K562 (cell line): ENCODE measurements around the gene RINL. TPM values are rescaled to one million over a fixed set of nuclear protein-coding genes. Genes with fewer than 3 reads are reported as not detected.

Source experiments
- ATAC-seq: fragments of 200-7000 bp; cut with Tn5 transposase; 3 replicates; pipeline ENCODE4 v1.9.1; 2020; ENCODE audit warnings: moderate library complexity
- BruUV-seq: library from RNA; stranded (reverse); fragments of 400-500 nt; replicated peaks from 2 replicates; lab custom pipeline; 2021; lab: Mats Ljungman, UMichigan
- CTCF ChIA-PET: fragments of 300-600 bp; formaldehyde crosslinking; extraction: SDS; loops from one replicate; lab custom pipeline; 2021; ENCODE audit warnings: low intra/inter-chr PET ratio; lab: Yijun Ruan, JAX
- POLR2A ChIA-PET: fragments of 300-600, 350-650 bp; sonication (Branson Sonifier 250); formaldehyde crosslinking; extraction: SDS; loops from one replicate; lab custom pipeline; 2021; ENCODE audit warnings: antibody characterized with exemption, inconsistent platforms; lab: Yijun Ruan, JAX
- DNase-seq, 4 experiments: peaks; one replicate each; pipeline versions ENCODE4 v3.0.0 to v3.0.0-alpha.2; 2011 to 2018; ENCODE audit warnings: low spot score in 3 of 4, mixed read lengths in 3 of 4; ENCODE audit errors: extremely low read depth in 1 of 4
- FAIRE-seq: peaks from 2 replicates; lab custom pipeline; 2011; peaks lifted over from hg19 to GRCh38; lab: Jason Lieb, UNC
- H2AFZ ChIP-seq: 2 replicates; pipeline ENCODE4 v1.6.0; 2011; ENCODE audit warnings: low read depth, low read length, control low read depth, inconsistent platforms
- H3K27ac ChIP-seq: fragments of 200-600 bp; 3 replicates; pipeline ENCODE4 v1.8.0; 2011; ENCODE audit warnings: low read depth, mild to moderate bottlenecking, control low read depth, inconsistent platforms, low read length, moderate library complexity, mixed read lengths; ENCODE audit errors: extremely low read depth
- H3K27me3 ChIP-seq, 2 experiments: fragments of 300-600 bp in 1 of 2; 2 replicates in 1 of 2; 3 replicates in 1 of 2; pipeline versions ENCODE4 v1.6.0 to v1.8.0; 2011; ENCODE audit warnings: inconsistent platforms in 2 of 2, low read length in 2 of 2, mild to moderate bottlenecking in 1 of 2, mixed read lengths in 1 of 2, moderate library complexity in 1 of 2; ENCODE audit not compliant: control insufficient read depth in 2 of 2, insufficient read depth in 2 of 2
- H3K36me3 ChIP-seq: fragments of 300-600 bp; 3 replicates; pipeline ENCODE4 v1.8.0; 2011; ENCODE audit warnings: mild to moderate bottlenecking, low read length, inconsistent platforms; ENCODE audit not compliant: control insufficient read depth, insufficient read depth
- H3K4me1 ChIP-seq, 2 experiments: fragments of 200-600 bp in 1 of 2; replicated peaks in 1 of 2; 2 replicates in 1 of 2; 3 replicates in 1 of 2; pipeline versions ENCODE4 v1.5.1 to v1.8.0; 2011; ENCODE audit warnings: inconsistent platforms in 2 of 2, low read length in 2 of 2, mild to moderate bottlenecking in 1 of 2, mixed read lengths in 1 of 2, moderate library complexity in 1 of 2; ENCODE audit not compliant: control insufficient read depth in 2 of 2, insufficient read depth in 2 of 2
- H3K4me2 ChIP-seq: 2 replicates; pipeline ENCODE4 v1.6.1; 2011; ENCODE audit warnings: low read length, control low read depth, inconsistent platforms, mixed read lengths; ENCODE audit not compliant: insufficient read depth
- H3K4me3 ChIP-seq: fragments of 200-600 bp; sonication (generic), shearing (Covaris generic); 2 replicates; pipeline ENCODE4 v1.5.1; 2016; ENCODE audit warnings: control low read depth, inconsistent platforms
- H3K79me2 ChIP-seq: fragments of 200-600 bp; 3 replicates; pipeline ENCODE4 v1.8.0; 2011; ENCODE audit warnings: low read length, inconsistent platforms; ENCODE audit not compliant: control insufficient read depth, insufficient read depth
- H3K9ac ChIP-seq, 2 experiments: 2 replicates each; pipeline versions ENCODE4 v1.6.0 to v1.6.1; 2011; ENCODE audit warnings: low read depth in 2 of 2, low read length in 2 of 2, control low read depth in 1 of 2, inconsistent platforms in 1 of 2, mild to moderate bottlenecking in 1 of 2, mixed read lengths in 1 of 2; ENCODE audit not compliant: insufficient read depth in 1 of 2
- H3K9me1 ChIP-seq: one replicate; pipeline ENCODE4 v1.6.0; 2011; ENCODE audit warnings: inconsistent platforms, mild to moderate bottlenecking, low read length, moderate library complexity; ENCODE audit not compliant: control insufficient read depth, insufficient read depth
- H3K9me3 ChIP-seq: replicated peaks from 2 replicates; pipeline ENCODE4 v1.5.1; 2011; ENCODE audit warnings: low read depth, low read length, inconsistent platforms; ENCODE audit not compliant: control insufficient read depth, insufficient read depth
- H4K20me1 ChIP-seq: replicated peaks from 2 replicates; pipeline ENCODE4 v1.6.1; 2011; ENCODE audit warnings: low read length, inconsistent platforms, mixed read lengths; ENCODE audit not compliant: control insufficient read depth, insufficient read depth
- FIP1L1 ChIP-seq: fragments of 200-400 bp; formaldehyde crosslinking; IDR thresholded peaks from 2 replicates; pipeline ENCODE4 v1.6.1; 2018; ENCODE audit warnings: mild to moderate bottlenecking, low read depth, low read length; ENCODE audit not compliant: poor library complexity, severe bottlenecking
- FOXK2 ChIP-seq, 2 experiments: fragments of 450-650 bp; IDR thresholded peaks in 1 of 2; conservative IDR thresholded peaks in 1 of 2; 2 replicates each; pipeline ENCODE4 v1.6.1; 2016; ENCODE audit warnings: low read depth in 2 of 2, mild to moderate bottlenecking in 1 of 2
- HIVEP1 ChIP-seq: fragments of 250-450 bp; sonication (Bioruptor Pico); IDR thresholded peaks from 2 replicates; pipeline ENCODE4 v1.4.0; 2020; ENCODE audit warnings: mild to moderate bottlenecking
- NR2C2 ChIP-seq, 2 experiments: fragments of 200-800 bp in 1 of 2; sonication (Bioruptor generic) in 1 of 2; sonication (generic) in 1 of 2; formaldehyde crosslinking in 1 of 2; IDR thresholded peaks; 2 replicates each; pipeline versions ENCODE4 v1.6.1 to v1.8.0; 2016 to 2022; ENCODE audit warnings: mild to moderate bottlenecking in 1 of 2, missing compliant biosample characterization in 1 of 2, missing genetic modification characterization in 1 of 2, missing genetic modification reagents in 1 of 2
- OTX1 ChIP-seq: fragments of 450-650 bp; formaldehyde crosslinking; IDR thresholded peaks from 2 replicates; pipeline ENCODE4 v1.4.0; 2022; ENCODE audit warnings: mild to moderate bottlenecking
- PRMT5 ChIP-seq: sonication (generic); formaldehyde crosslinking; IDR thresholded peaks from 2 replicates; pipeline ENCODE4 v1.5.0; 2020; ENCODE audit warnings: missing genetic modification reagents
- PTTG1 ChIP-seq: fragments of 450-650 bp; IDR thresholded peaks from 2 replicates; pipeline ENCODE4 v1.6.1; 2016; ENCODE audit warnings: low read depth, mild to moderate bottlenecking, missing genetic modification characterization, missing compliant biosample characterization
- RBFOX2 ChIP-seq: fragments of 200-400 bp; formaldehyde crosslinking; IDR thresholded peaks from 2 replicates; pipeline ENCODE4 v1.6.1; 2017; ENCODE audit warnings: low read depth, mild to moderate bottlenecking, low read length, moderate library complexity
- SOX6 ChIP-seq: fragments of 450-650 bp; IDR thresholded peaks from 2 replicates; pipeline ENCODE4 v1.6.1; 2014; ENCODE audit warnings: mild to moderate bottlenecking
- SREBF1 ChIP-seq: fragments of 150-350 bp; IDR thresholded peaks from 2 replicates; pipeline ENCODE4 v1.6.1; 2014; ENCODE audit warnings: antibody characterized with exemption, low read depth, low read length, borderline replicate concordance
- U2AF1 ChIP-seq: fragments of 200-400 bp; formaldehyde crosslinking; optimal IDR thresholded peaks from 2 replicates; pipeline ENCODE3; 2017; ENCODE audit warnings: mild to moderate bottlenecking, low read depth, low read length, moderate library complexity
- ZFPM2 ChIP-seq: fragments of 250-450 bp; sonication (Bioruptor Pico); IDR thresholded peaks from 2 replicates; pipeline ENCODE4 v1.5.1; 2022; ENCODE audit warnings: mild to moderate bottlenecking
- ZNF12 ChIP-seq: sonication (generic); formaldehyde crosslinking; IDR thresholded peaks from 2 replicates; pipeline ENCODE4 v1.4.0; 2020; ENCODE audit warnings: mild to moderate bottlenecking, missing genetic modification reagents
- ZNF695 ChIP-seq: fragments of 450-650 bp; formaldehyde crosslinking; IDR thresholded peaks from 2 replicates; pipeline ENCODE4 v1.4.0; 2020; ENCODE audit warnings: mild to moderate bottlenecking, moderate library complexity
- ZNF785 ChIP-seq: fragments of 250-450 bp; sonication (Bioruptor Pico); IDR thresholded peaks from 2 replicates; pipeline ENCODE4 v1.4.0; 2020; ENCODE audit warnings: mild to moderate bottlenecking
- WGBS: fragments of 100-300 bp; shearing (Covaris generic); methylation state at CpG from one replicate; pipeline ENCODE4 v1.1.6; 2016; ENCODE audit warnings: low coverage, mixed read lengths; ENCODE audit not compliant: insufficient coverage; ENCODE audit errors: missing lambda C conversion rate; 5-methylcytosine and 5-hydroxymethylcytosine counted together
- in situ Hi-C: fragments of 300-500 bp; cut with MboI; formaldehyde crosslinking; loops from 4 replicates; pipeline ENCODE4 v1.15.0; 2018; ENCODE audit warnings: inconsistent platforms, mixed read lengths
- intact Hi-C: fragments of 100-400 bp; cut with micrococcal nuclease; formaldehyde crosslinking; loops from 2 replicates; pipeline ENCODE4 v1.14.2; 2022
- polyA plus RNA-seq, 8 experiments: library from polyadenylated mRNA; depleted of rRNA in 4 of 8; stranded (reverse) in 5 of 8; unstranded in 3 of 8; fragments of >200 nt; fragmentation: Nextera tagmentation in 2 of 8; fragmentation: Illumina TruSeq in 1 of 8; extraction: Ambion mirVana in 2 of 8; extraction: Trizol in 1 of 8; gene quantifications; 2 replicates each; pipeline versions ENCODE4 v1.2.1 to v1.2.3, GENCODE V29; 2011 to 2014; ENCODE audit warnings: inconsistent platforms in 1 of 8, missing spikeins in 1 of 8
- total RNA-seq, 7 experiments: library from RNA; depleted of rRNA in 6 of 7; stranded (reverse); fragments of >200 nt in 6 of 7; fragmentation: Illumina TruSeq in 2 of 7; extraction: Trizol in 2 of 7; gene quantifications; 2 replicates each; pipeline versions ENCODE4 v1.2.1 to v1.2.3, GENCODE V29; 2011 to 2021; ENCODE audit warnings: low replicate concordance in 1 of 7
- TF ChIP-seq, protein P1 (sequence below): fragments of 250-450 bp; sonication (Bioruptor Pico); IDR thresholded peaks from 2 replicates; pipeline ENCODE4 v1.5.0; 2022; ENCODE audit warnings: mild to moderate bottlenecking
- TF ChIP-seq, protein P2 (sequence below), 2 experiments: IDR thresholded peaks; 2 replicates each; pipeline ENCODE4 v1.6.1; 2011; ENCODE audit warnings: borderline replicate concordance in 1 of 2, control low read depth in 1 of 2, low read depth in 1 of 2, low read length in 1 of 2, mild to moderate bottlenecking in 1 of 2, mixed read lengths in 1 of 2, moderate library complexity in 1 of 2; ENCODE audit not compliant: insufficient read depth in 1 of 2, insufficient read length in 1 of 2, poor library complexity in 1 of 2, severe bottlenecking in 1 of 2; ENCODE audit errors: extremely low read depth in 1 of 2

RINL gene
- total and polyA plus RNA-seq, 9 of the 15 experiments (the other 6 are each of a cell fraction or from before 2014, with no cell fraction given), result 0.82 to 10.9 (median 4.9) TPM

DNA sequence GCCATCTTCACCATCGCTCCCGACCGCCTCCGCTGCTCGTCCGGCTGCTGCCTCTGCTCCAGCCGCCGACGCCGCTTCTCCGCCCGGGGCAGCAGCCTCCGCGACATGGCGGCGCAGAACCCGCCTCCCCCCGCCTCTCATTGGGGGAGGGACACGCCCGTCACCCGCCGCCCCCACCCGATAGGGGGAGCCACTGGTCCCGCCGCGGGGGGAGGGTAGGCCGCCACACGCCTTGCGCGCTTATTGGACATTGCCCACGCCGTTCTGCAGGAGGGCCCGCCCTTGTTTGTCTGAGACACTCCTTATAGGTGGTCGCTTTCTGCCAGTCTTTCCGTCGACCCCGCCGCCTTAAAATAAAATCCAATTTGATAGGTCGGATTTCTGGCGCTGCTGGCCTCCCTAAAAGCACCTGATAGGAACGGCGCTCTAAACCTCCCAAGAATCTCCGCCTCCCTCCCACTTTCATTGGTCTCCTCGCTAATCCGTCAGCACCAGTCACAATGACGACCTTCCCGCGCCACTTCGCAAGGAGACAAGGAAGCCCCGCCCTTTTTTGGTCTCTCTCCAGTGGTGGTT, 28.1 kb downstream of the RINL start, which contains the start of gene HNRNPL:
Gene HNRNPL, minus strand, starts transcription at position 127 of the 576 bp plus-strand sequence. Its CDS starts 20 bp downstream, at position 107.
- Histone ChIP-seq H3K27me3 (no peaks in the 10 kb centered on the region), H3K4me3 (peak within 1 kb of the TSS; percentile 96), H3K9ac (peak within 1 kb of the TSS; percentile 97), H3K4me1 (peaks cover 16 to 41% of the 10 kb centered on the region in 2 experiments; a peak in 4 of 5 replicates), H3K79me2 (peaks cover 58% of the 10 kb centered on the region), H3K27ac (peak within 1 kb of the TSS; percentile 99), H2AFZ (peak within 1 kb of the TSS; percentile 48), H3K9me1 (no peaks in the 10 kb centered on the region), H3K9me3 (no peaks in the 10 kb centered on the region), H3K4me2 (peak within 1 kb of the TSS; percentile 96), H4K20me1 (peaks cover 5% of the 10 kb centered on the region), H3K36me3 (peaks cover 41% of the 10 kb centered on the region)
- in situ Hi-C loops (no loop called here), intact Hi-C loops (loop anchor here (1.0 to 2.0 kb wide), 3 partner anchors 31 to 80 kb away; partner anchors contain the start of genes MRPS12 and SARS2)
- CTCF ChIA-PET, result interaction anchor here (1.5 kb wide), 1 partner anchor 81 kb away, joined by 4 read pairs; the partner anchor contains the start of genes MRPS12 and SARS2
- no TSS peak for BruUV-seq
- DNase-seq, result peak in 3 of 4 experiments; percentile 90 to 97 (median 93)
- no peak for FAIRE-seq
- POLR2A ChIA-PET, result interaction anchor here (0.6 to 6.0 kb wide), 18 partner anchors 11 to 435 kb away, joined by 3 to 58 read pairs (median 4); partner anchors contain the start of genes ECH1, MRPS12 and SARS2
- peak; percentile 82 for ATAC-seq
- WGBS, result under 1% methylated on average over 32 of the region's 50 CpGs
- TF ChIP-seq HIVEP1, result 0 out of 2 replicates have a peak, but pooled peaks have one; percentile 24
- TF ChIP-seq SOX6, result no peak
- TF ChIP-seq, protein P1, sequence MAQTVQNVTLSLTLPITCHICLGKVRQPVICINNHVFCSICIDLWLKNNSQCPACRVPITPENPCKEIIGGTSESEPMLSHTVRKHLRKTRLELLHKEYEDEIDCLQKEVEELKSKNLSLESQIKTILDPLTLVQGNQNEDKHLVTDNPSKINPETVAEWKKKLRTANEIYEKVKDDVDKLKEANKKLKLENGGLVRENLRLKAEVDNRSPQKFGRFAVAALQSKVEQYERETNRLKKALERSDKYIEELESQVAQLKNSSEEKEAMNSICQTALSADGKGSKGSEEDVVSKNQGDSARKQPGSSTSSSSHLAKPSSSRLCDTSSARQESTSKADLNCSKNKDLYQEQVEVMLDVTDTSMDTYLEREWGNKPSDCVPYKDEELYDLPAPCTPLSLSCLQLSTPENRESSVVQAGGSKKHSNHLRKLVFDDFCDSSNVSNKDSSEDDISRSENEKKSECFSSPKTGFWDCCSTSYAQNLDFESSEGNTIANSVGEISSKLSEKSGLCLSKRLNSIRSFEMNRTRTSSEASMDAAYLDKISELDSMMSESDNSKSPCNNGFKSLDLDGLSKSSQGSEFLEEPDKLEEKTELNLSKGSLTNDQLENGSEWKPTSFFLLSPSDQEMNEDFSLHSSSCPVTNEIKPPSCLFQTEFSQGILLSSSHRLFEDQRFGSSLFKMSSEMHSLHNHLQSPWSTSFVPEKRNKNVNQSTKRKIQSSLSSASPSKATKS (CRISPR knock-in tag), result no peak
- no peak for TF ChIP-seq FIP1L1
- no peak for TF ChIP-seq ZNF695 (CRISPR knock-in tag)
- TF ChIP-seq, protein P2, sequence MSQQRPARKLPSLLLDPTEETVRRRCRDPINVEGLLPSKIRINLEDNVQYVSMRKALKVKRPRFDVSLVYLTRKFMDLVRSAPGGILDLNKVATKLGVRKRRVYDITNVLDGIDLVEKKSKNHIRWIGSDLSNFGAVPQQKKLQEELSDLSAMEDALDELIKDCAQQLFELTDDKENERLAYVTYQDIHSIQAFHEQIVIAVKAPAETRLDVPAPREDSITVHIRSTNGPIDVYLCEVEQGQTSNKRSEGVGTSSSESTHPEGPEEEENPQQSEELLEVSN (IDR thresholded peaks at IDR 0.05; ENCODE audit: borderline replicate concordance in 1 of 2, extremely low read depth in 1 of 2, insufficient read depth in 1 of 2, insufficient read length in 1 of 2, low read depth in 1 of 2, low read length in 1 of 2, poor library complexity in 1 of 2, severe bottlenecking in 1 of 2), result peak in 1 of 2 experiments; percentile 41
- TF ChIP-seq U2AF1, result no peak
- 0 out of 2 replicates have a peak, but pooled peaks have one; percentile 43 for TF ChIP-seq OTX1 (CRISPR knock-in tag)
- peak; percentile 74; the same call in 1 of the 2 replicates for TF ChIP-seq NR2C2 (CRISPR knock-in tag; IDR thresholded peaks at IDR 0.05)
- peak; percentile 93 for TF ChIP-seq NR2C2 (tag; IDR thresholded peaks at IDR 0.05)
- TF ChIP-seq ZNF12 (CRISPR knock-in tag), result no peak
- TF ChIP-seq PRMT5 (CRISPR knock-in tag), result no peak
- TF ChIP-seq RBFOX2, result no peak; the same call in 1 of the 2 replicates
- TF ChIP-seq ZNF785 (CRISPR knock-in tag), result no peak
- TF ChIP-seq SREBF1, result peak; percentile 56; the same call in 1 of the 2 replicates
- TF ChIP-seq FOXK2 (conservative IDR thresholded peaks at IDR 0.05 in 1 of 2, IDR thresholded peaks at IDR 0.05 in 1 of 2; ENCODE audit: low read depth in 2 of 2), result peak in 1 of 2 experiments; percentile 72; a peak in 2 of 4 replicates
- TF ChIP-seq ZFPM2 (CRISPR knock-in tag), result 0 out of 2 replicates have a peak, but pooled peaks have one; percentile 5
- no peak for TF ChIP-seq PTTG1 (tag)
